ENCODE results near the gene GRP. TPM values are rescaled to one million over a fixed set of nuclear protein-coding genes. Genes with fewer than 3 reads are reported as not detected.

The GRP gene
- total RNA-seq (not detected), polyA plus RNA-seq (0.48 TPM)
- long read RNA-seq, donor 1 = 0 reads
- long read RNA-seq, donor 2 = 0 reads
- long read RNA-seq, donor 3 = 0 reads
- long read RNA-seq, donor 4 = 0 reads
- long read RNA-seq, donor 5 = 0 reads
- long read RNA-seq, donor 6 = 0 reads
- long read RNA-seq, donor 7 = 0 reads
- long read RNA-seq, donor 8 = 0 reads
- long read RNA-seq, donor 9 = 0 reads
- long read RNA-seq, donor 10 = 0 reads

- no peaks in the 10 kb centered on the region for H3K36me3 ChIP-seq (ENCODE audit: control insufficient read depth in 2 of 2, insufficient read depth in 2 of 2, low read length in 1 of 2)
- H3K9me3 ChIP-seq (ENCODE audit: control insufficient read depth in 2 of 2, insufficient read depth in 1 of 2, low read length in 1 of 2) = no peaks in the 10 kb centered on the region
- H3K4me1 ChIP-seq (ENCODE audit: control insufficient read depth in 2 of 2, insufficient read depth in 2 of 2, low read length in 2 of 2) = no peaks in the 10 kb centered on the region
- no peak within 1 kb of the TSS for H3K4me3 ChIP-seq (ENCODE audit: low read length in 2 of 2)
- H3K27me3 ChIP-seq (ENCODE audit: control insufficient read depth in 2 of 2, insufficient read depth in 1 of 2, low read length in 1 of 2) = peaks cover 42 to 64% of the 10 kb centered on the region in 2 donors
- DNase-seq (ENCODE audit: low read depth in 6 of 9, low spot score in 9 of 9) = no peak
- H3K27ac ChIP-seq (ENCODE audit: low read depth in 1 of 2, low read length in 1 of 2) = no peak within 1 kb of the TSS
- 5% methylated on average over 29 of the region's 29 CpGs for WGBS
These were observed at the start of gene GRP for GRCh38 chr18:59219672-59220163. Gene GRP, plus strand, starts transcription at chr18:59220158. Its CDS starts 108 bp downstream, at chr18:59220266.

- H3K27me3 ChIP-seq (ENCODE audit: control insufficient read depth in 2 of 2, insufficient read depth in 1 of 2, low read length in 1 of 2) = no peaks in the 10 kb centered on the region
- H3K27ac ChIP-seq (ENCODE audit: low read depth in 1 of 2, low read length in 1 of 2) = no peak overlapping the region
- no peak overlapping the region for H3K4me3 ChIP-seq (ENCODE audit: low read length in 2 of 2)
- 91% methylated on average over 2 of the region's 2 CpGs for WGBS
- H3K4me1 ChIP-seq (ENCODE audit: control insufficient read depth in 2 of 2, insufficient read depth in 2 of 2, low read length in 2 of 2) = no peaks in the 10 kb centered on the region
- H3K9me3 ChIP-seq (ENCODE audit: control insufficient read depth in 2 of 2, insufficient read depth in 1 of 2, low read length in 1 of 2) = no peaks in the 10 kb centered on the region
- no peak for DNase-seq (ENCODE audit: low read depth in 6 of 9, low spot score in 9 of 9)
- no peaks in the 10 kb centered on the region for H3K36me3 ChIP-seq (ENCODE audit: control insufficient read depth in 2 of 2, insufficient read depth in 2 of 2, low read length in 1 of 2)
These were observed 47.2 kb upstream of the GRP start for GRCh38 chr18:59172664-59173249.

GRCh38 chr18:59177485-59177884 is 42.5 kb upstream of the GRP start:
- 96% methylated on average over 4 of the region's 4 CpGs for WGBS
- no peaks in the 10 kb centered on the region for H3K36me3 ChIP-seq (ENCODE audit: control insufficient read depth in 2 of 2, insufficient read depth in 2 of 2, low read length in 1 of 2)
- H3K4me3 ChIP-seq (ENCODE audit: low read length in 2 of 2) = no peak overlapping the region
- H3K27ac ChIP-seq (ENCODE audit: low read depth in 1 of 2, low read length in 1 of 2) = no peak overlapping the region
- no peaks in the 10 kb centered on the region for H3K9me3 ChIP-seq (ENCODE audit: control insufficient read depth in 2 of 2, insufficient read depth in 1 of 2, low read length in 1 of 2)
- no peaks in the 10 kb centered on the region for H3K4me1 ChIP-seq (ENCODE audit: control insufficient read depth in 2 of 2, insufficient read depth in 2 of 2, low read length in 2 of 2)
- no peaks in the 10 kb centered on the region for H3K27me3 ChIP-seq (ENCODE audit: control insufficient read depth in 2 of 2, insufficient read depth in 1 of 2, low read length in 1 of 2)
- DNase-seq (ENCODE audit: low read depth in 6 of 9, low spot score in 9 of 9) = no peak

- no peaks in the 10 kb centered on the region for H3K27me3 ChIP-seq (ENCODE audit: control insufficient read depth in 2 of 2, insufficient read depth in 1 of 2, low read length in 1 of 2)
- no peaks in the 10 kb centered on the region for H3K4me1 ChIP-seq (ENCODE audit: control insufficient read depth in 2 of 2, insufficient read depth in 2 of 2, low read length in 2 of 2)
- no peak overlapping the region for H3K4me3 ChIP-seq (ENCODE audit: low read length in 2 of 2)
- H3K36me3 ChIP-seq (ENCODE audit: control insufficient read depth in 2 of 2, insufficient read depth in 2 of 2, low read length in 1 of 2) = no peaks in the 10 kb centered on the region
- H3K27ac ChIP-seq (ENCODE audit: low read depth in 1 of 2, low read length in 1 of 2) = no peak overlapping the region
- H3K9me3 ChIP-seq (ENCODE audit: control insufficient read depth in 2 of 2, insufficient read depth in 1 of 2, low read length in 1 of 2) = no peaks in the 10 kb centered on the region
- DNase-seq (ENCODE audit: low read depth in 6 of 9, low spot score in 9 of 9) = no peak
- WGBS = 82% methylated on average over 9 of the region's 9 CpGs
These were observed 39.7 kb upstream of the GRP start for GRCh38 chr18:59180150-59180845.

GRCh38 chr18:59182673-59183072 is 37.3 kb upstream of the GRP start:
- DNase-seq (ENCODE audit: low read depth in 6 of 9, low spot score in 9 of 9) = no peak
- WGBS = 99% methylated on average over 1 of the region's 1 CpG
- Histone ChIP-seq H3K4me3 (ENCODE audit: low read length in 2 of 2) (no peak overlapping the region), H3K27me3 (ENCODE audit: control insufficient read depth in 2 of 2, insufficient read depth in 1 of 2, low read length in 1 of 2) (no peaks in the 10 kb centered on the region), H3K36me3 (ENCODE audit: control insufficient read depth in 2 of 2, insufficient read depth in 2 of 2, low read length in 1 of 2) (no peaks in the 10 kb centered on the region), H3K4me1 (ENCODE audit: control insufficient read depth in 2 of 2, insufficient read depth in 2 of 2, low read length in 2 of 2) (no peaks in the 10 kb centered on the region), H3K27ac (ENCODE audit: low read depth in 1 of 2, low read length in 1 of 2) (no peak overlapping the region), H3K9me3 (ENCODE audit: control insufficient read depth in 2 of 2, insufficient read depth in 1 of 2, low read length in 1 of 2) (no peaks in the 10 kb centered on the region)

- Histone ChIP-seq H3K4me3 (ENCODE audit: low read length in 2 of 2) (no peak overlapping the region), H3K9me3 (ENCODE audit: control insufficient read depth in 2 of 2, insufficient read depth in 1 of 2, low read length in 1 of 2) (no peaks in the 10 kb centered on the region), H3K4me1 (ENCODE audit: control insufficient read depth in 2 of 2, insufficient read depth in 2 of 2, low read length in 2 of 2) (no peaks in the 10 kb centered on the region), H3K36me3 (ENCODE audit: control insufficient read depth in 2 of 2, insufficient read depth in 2 of 2, low read length in 1 of 2) (no peaks in the 10 kb centered on the region), H3K27me3 (ENCODE audit: control insufficient read depth in 2 of 2, insufficient read depth in 1 of 2, low read length in 1 of 2) (no peaks in the 10 kb centered on the region), H3K27ac (ENCODE audit: low read depth in 1 of 2, low read length in 1 of 2) (no peak overlapping the region)
- DNase-seq (ENCODE audit: low read depth in 6 of 9, low spot score in 9 of 9) = no peak
- WGBS = 94% methylated on average over 2 of the region's 2 CpGs
These were observed 30.9 kb upstream of the GRP start for GRCh38 chr18:59189008-59189407.

GRCh38 chr18:59189746-59190145 is 30.2 kb upstream of the GRP start:
- no peaks in the 10 kb centered on the region for H3K4me1 ChIP-seq (ENCODE audit: control insufficient read depth in 2 of 2, insufficient read depth in 2 of 2, low read length in 2 of 2)
- WGBS = 82% methylated on average over 1 of the region's 1 CpG
- H3K36me3 ChIP-seq (ENCODE audit: control insufficient read depth in 2 of 2, insufficient read depth in 2 of 2, low read length in 1 of 2) = no peaks in the 10 kb centered on the region
- H3K4me3 ChIP-seq (ENCODE audit: low read length in 2 of 2) = no peak overlapping the region
- H3K27me3 ChIP-seq (ENCODE audit: control insufficient read depth in 2 of 2, insufficient read depth in 1 of 2, low read length in 1 of 2) = no peaks in the 10 kb centered on the region
- H3K9me3 ChIP-seq (ENCODE audit: control insufficient read depth in 2 of 2, insufficient read depth in 1 of 2, low read length in 1 of 2) = no peaks in the 10 kb centered on the region
- H3K27ac ChIP-seq (ENCODE audit: low read depth in 1 of 2, low read length in 1 of 2) = no peak overlapping the region
- no peak for DNase-seq (ENCODE audit: low read depth in 6 of 9, low spot score in 9 of 9)

GRCh38 chr18:59196161-59196725 is 23.7 kb upstream of the GRP start:
- 87% methylated on average over 4 of the region's 4 CpGs for WGBS
- Histone ChIP-seq H3K4me1 (ENCODE audit: control insufficient read depth in 2 of 2, insufficient read depth in 2 of 2, low read length in 2 of 2) (no peaks in the 10 kb centered on the region), H3K27me3 (ENCODE audit: control insufficient read depth in 2 of 2, insufficient read depth in 1 of 2, low read length in 1 of 2) (peaks cover 0 to 3% of the 10 kb centered on the region in 2 donors), H3K9me3 (ENCODE audit: control insufficient read depth in 2 of 2, insufficient read depth in 1 of 2, low read length in 1 of 2) (no peaks in the 10 kb centered on the region), H3K27ac (ENCODE audit: low read depth in 1 of 2, low read length in 1 of 2) (no peak overlapping the region), H3K4me3 (ENCODE audit: low read length in 2 of 2) (no peak overlapping the region), H3K36me3 (ENCODE audit: control insufficient read depth in 2 of 2, insufficient read depth in 2 of 2, low read length in 1 of 2) (no peaks in the 10 kb centered on the region)
- DNase-seq (ENCODE audit: low read depth in 6 of 9, low spot score in 9 of 9) = no peak

- Histone ChIP-seq H3K4me3 (ENCODE audit: low read length in 2 of 2) (no peak overlapping the region), H3K4me1 (ENCODE audit: control insufficient read depth in 2 of 2, insufficient read depth in 2 of 2, low read length in 2 of 2) (no peaks in the 10 kb centered on the region), H3K27me3 (ENCODE audit: control insufficient read depth in 2 of 2, insufficient read depth in 1 of 2, low read length in 1 of 2) (peaks cover 0 to 3% of the 10 kb centered on the region in 2 donors), H3K9me3 (ENCODE audit: control insufficient read depth in 2 of 2, insufficient read depth in 1 of 2, low read length in 1 of 2) (no peaks in the 10 kb centered on the region), H3K27ac (ENCODE audit: low read depth in 1 of 2, low read length in 1 of 2) (no peak overlapping the region), H3K36me3 (ENCODE audit: control insufficient read depth in 2 of 2, insufficient read depth in 2 of 2, low read length in 1 of 2) (no peaks in the 10 kb centered on the region)
- WGBS = 78% methylated on average over 2 of the region's 2 CpGs
- DNase-seq (ENCODE audit: low read depth in 6 of 9, low spot score in 9 of 9) = no peak
These were observed 22.3 kb upstream of the GRP start for GRCh38 chr18:59197636-59198035.
